ENCODE results near the gene ATP4B. TPM values are rescaled to one million over a fixed set of nuclear protein-coding genes. Genes with fewer than 3 reads are reported as not detected.

Gene ATP4B
- total RNA-seq, 1 donor from 2014 or later = not detected

DNA sequence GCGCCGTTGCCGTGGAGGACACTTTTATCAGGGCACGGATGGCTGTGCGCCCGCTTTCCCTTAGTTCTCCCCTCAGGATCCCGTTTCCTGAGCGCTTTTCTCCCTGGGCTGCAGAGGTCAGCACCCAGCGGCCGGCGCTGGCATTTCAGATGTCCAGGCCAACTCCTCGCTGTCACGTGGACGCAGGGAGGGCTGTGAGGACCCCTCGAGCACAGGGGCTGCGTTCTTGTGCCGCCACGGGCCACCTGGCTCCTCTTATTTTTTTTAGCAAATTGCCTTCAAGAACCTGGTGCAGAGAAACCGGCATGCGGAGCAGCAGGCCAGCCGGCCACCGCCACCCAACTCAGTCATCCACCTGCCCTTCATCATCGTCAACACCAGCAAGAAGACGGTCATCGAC is 22.3 kb downstream of the ATP4B start:
- no peak overlapping the region for H3K27ac Mint-ChIP-seq
- peaks cover 56% of the 10 kb centered on the region for H3K36me3 Mint-ChIP-seq
- H3K36me3 ChIP-seq = peaks cover 5% of the 10 kb centered on the region
- TF ChIP-seq, protein P1, sequence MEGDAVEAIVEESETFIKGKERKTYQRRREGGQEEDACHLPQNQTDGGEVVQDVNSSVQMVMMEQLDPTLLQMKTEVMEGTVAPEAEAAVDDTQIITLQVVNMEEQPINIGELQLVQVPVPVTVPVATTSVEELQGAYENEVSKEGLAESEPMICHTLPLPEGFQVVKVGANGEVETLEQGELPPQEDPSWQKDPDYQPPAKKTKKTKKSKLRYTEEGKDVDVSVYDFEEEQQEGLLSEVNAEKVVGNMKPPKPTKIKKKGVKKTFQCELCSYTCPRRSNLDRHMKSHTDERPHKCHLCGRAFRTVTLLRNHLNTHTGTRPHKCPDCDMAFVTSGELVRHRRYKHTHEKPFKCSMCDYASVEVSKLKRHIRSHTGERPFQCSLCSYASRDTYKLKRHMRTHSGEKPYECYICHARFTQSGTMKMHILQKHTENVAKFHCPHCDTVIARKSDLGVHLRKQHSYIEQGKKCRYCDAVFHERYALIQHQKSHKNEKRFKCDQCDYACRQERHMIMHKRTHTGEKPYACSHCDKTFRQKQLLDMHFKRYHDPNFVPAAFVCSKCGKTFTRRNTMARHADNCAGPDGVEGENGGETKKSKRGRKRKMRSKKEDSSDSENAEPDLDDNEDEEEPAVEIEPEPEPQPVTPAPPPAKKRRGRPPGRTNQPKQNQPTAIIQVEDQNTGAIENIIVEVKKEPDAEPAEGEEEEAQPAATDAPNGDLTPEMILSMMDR (IDR thresholded peaks at IDR 0.05) = no peak
- no peak for TF ChIP-seq EZH2phosphoT487 (IDR thresholded peaks at IDR 0.05)
- TF ChIP-seq EZH2 (IDR thresholded peaks at IDR 0.05) = no peak
- H3K9me3 ChIP-seq (ENCODE audit: low read depth) = no peaks in the 10 kb centered on the region
- no peak overlapping the region for H3K4me2 ChIP-seq
- H3F3A ChIP-seq (ENCODE audit: low read depth) = no peaks in the 10 kb centered on the region
- H3K4me1 ChIP-seq = no peaks in the 10 kb centered on the region
- H3K9ac ChIP-seq = no peak overlapping the region
- no peaks in the 10 kb centered on the region for H3K4me1 Mint-ChIP-seq
- H3K27me3 ChIP-seq = no peaks in the 10 kb centered on the region
- no peak overlapping the region for H3K4me3 Mint-ChIP-seq
- no peak for DNase-seq (ENCODE audit: low spot score)
- H4K20me1 ChIP-seq (ENCODE audit: low read depth) = peaks cover 10% of the 10 kb centered on the region
- no peak overlapping the region for H3K4me3 ChIP-seq
- H3K79me2 ChIP-seq (ENCODE audit: low read depth) = peaks cover 5% of the 10 kb centered on the region
- no peaks in the 10 kb centered on the region for H3K27me3 Mint-ChIP-seq (ENCODE audit: insufficient read depth, low read depth)
- H3K9me3 Mint-ChIP-seq = no peaks in the 10 kb centered on the region
- H3K27ac ChIP-seq = no peak overlapping the region
- no peak overlapping the region for H2AFZ ChIP-seq (replicated peaks)

DNA sequence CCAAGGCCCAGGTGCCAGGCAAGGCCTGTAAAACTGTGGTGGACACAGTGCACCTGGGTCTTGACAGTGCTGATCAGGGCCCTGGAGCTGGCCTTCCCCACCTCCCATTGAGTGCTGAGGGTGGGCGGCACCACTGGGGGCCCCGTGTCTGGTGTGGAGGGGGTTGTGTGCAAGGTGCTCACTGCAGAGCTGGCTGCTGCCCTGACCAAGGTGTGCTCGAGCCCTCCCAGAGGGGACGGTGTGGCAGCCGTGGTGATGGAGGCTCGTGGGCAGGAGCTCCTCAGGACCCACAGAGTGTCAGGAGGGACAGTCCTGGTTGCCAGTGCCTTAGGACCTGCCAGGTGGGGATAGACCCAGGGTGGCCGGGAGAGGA is 23.0 kb downstream of the ATP4B start:
- Histone ChIP-seq H3K4me3 (no peak overlapping the region), H3K27me3 (no peaks in the 10 kb centered on the region), H3K4me2 (no peak overlapping the region), H3K4me1 (no peaks in the 10 kb centered on the region), H4K20me1 (ENCODE audit: low read depth) (peaks cover 10% of the 10 kb centered on the region), H2AFZ (replicated peaks) (no peak overlapping the region), H3K9me3 (ENCODE audit: low read depth) (no peaks in the 10 kb centered on the region), H3K27ac (no peak overlapping the region), H3F3A (ENCODE audit: low read depth) (no peaks in the 10 kb centered on the region), H3K36me3 (no peaks in the 10 kb centered on the region), H3K9ac (no peak overlapping the region), H3K79me2 (ENCODE audit: low read depth) (peaks cover 9% of the 10 kb centered on the region)
- peaks cover 6% of the 10 kb centered on the region for H3K4me1 Mint-ChIP-seq
- no peaks in the 10 kb centered on the region for H3K27me3 Mint-ChIP-seq (ENCODE audit: insufficient read depth, low read depth)
- no peak overlapping the region for H3K4me3 Mint-ChIP-seq
- no peaks in the 10 kb centered on the region for H3K9me3 Mint-ChIP-seq
- TF ChIP-seq, protein P1 (IDR thresholded peaks at IDR 0.05) = no peak
- no peak for TF ChIP-seq EZH2 (IDR thresholded peaks at IDR 0.05)
- TF ChIP-seq EZH2phosphoT487 (IDR thresholded peaks at IDR 0.05) = no peak
- peaks cover 49% of the 10 kb centered on the region for H3K36me3 Mint-ChIP-seq
- DNase-seq (ENCODE audit: low spot score) = no peak
- H3K27ac Mint-ChIP-seq = no peak overlapping the region

DNA sequence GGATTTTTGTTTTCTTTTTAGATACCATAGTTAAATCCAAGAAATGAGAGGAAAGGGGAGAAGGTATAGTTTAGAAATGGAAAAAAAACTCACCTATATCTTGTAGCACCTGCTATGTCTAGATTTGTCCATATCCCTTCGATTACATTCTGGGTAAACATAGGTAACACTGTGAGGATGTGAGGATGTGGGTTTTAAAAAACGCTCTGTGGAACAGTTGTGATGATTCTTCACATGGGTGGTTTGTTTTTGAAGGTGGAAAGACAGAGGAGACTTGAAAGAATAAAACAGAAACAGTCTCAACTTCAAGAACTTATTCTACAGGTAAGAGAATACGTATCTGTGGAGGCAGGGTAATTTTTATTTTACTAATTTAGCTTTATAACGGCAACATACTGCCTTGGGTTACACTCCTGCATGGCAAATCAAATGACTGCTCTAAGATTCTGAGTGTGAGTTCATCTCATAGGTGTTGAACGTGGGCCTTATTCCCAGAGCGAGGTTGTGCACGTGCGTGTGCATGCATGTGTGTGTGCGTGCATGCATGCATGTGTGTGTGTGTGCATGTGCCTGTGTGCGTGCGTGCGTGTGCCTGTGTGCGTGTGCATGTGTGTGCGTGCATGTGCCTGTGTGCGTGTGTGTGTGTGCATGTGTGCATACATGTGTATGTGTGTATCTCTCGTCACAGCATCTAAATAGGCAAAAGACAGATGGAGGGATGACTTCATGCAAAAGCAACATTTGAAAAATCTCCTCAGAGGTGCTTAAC is 23.5 kb downstream of the ATP4B start:
- H3K4me3 Mint-ChIP-seq = no peak overlapping the region

More for the DNA sequence above, 23.5 kb downstream of the ATP4B start:
- Mint-ChIP-seq H3K4me1 (peaks cover 10% of the 10 kb centered on the region), H3K27ac (no peak overlapping the region), H3K27me3 (ENCODE audit: insufficient read depth, low read depth) (no peaks in the 10 kb centered on the region), H3K36me3 (peaks cover 46% of the 10 kb centered on the region), H3K9me3 (no peaks in the 10 kb centered on the region)
- Histone ChIP-seq H3K27me3 (no peaks in the 10 kb centered on the region), H3K9me3 (ENCODE audit: low read depth) (no peaks in the 10 kb centered on the region), H3K79me2 (ENCODE audit: low read depth) (peaks cover 12% of the 10 kb centered on the region), H4K20me1 (ENCODE audit: low read depth) (peaks cover 10% of the 10 kb centered on the region), H3K27ac (no peak overlapping the region), H3K4me2 (no peak overlapping the region), H3F3A (ENCODE audit: low read depth) (no peaks in the 10 kb centered on the region), H3K9ac (no peak overlapping the region), H2AFZ (replicated peaks) (no peak overlapping the region), H3K36me3 (no peaks in the 10 kb centered on the region), H3K4me3 (no peak overlapping the region), H3K4me1 (no peaks in the 10 kb centered on the region)
- TF ChIP-seq, protein P1 (IDR thresholded peaks at IDR 0.05) = no peak
- TF ChIP-seq EZH2 (IDR thresholded peaks at IDR 0.05) = no peak
- DNase-seq (ENCODE audit: low spot score) = no peak
